Stimulated activated naive CD8-positive, alpha-beta T cell treated with anti-CD3 and anti-CD28 coated beads, Interleukin-15, amount 100 ng/mL, for 72 hours (primary cell): ENCODE measurements around the gene MC3R.

ENCODE experiments used
- ATAC-seq: fragments of 150-1000 bp; cut with Tn5 transposase; 2 replicates; pipeline ENCODE4 v1.10.0; 2021; ENCODE audit warnings: mild to moderate bottlenecking, moderate library complexity
- DNase-seq, 2 donors: peaks; one replicate each; pipeline ENCODE4 v3.0.0; 2021 to 2022
- H3K27ac Mint-ChIP-seq, 2 donors: one replicate each; pipeline ENCODE4 v1.8.0; 2022; ENCODE audit warnings: mild to moderate bottlenecking in 2 of 2, mixed read lengths in 2 of 2, moderate library complexity in 2 of 2
- H3K27me3 Mint-ChIP-seq: one replicate; pipeline ENCODE4 v1.8.0; 2022; ENCODE audit warnings: mixed read lengths
- H3K4me1 Mint-ChIP-seq: one replicate; pipeline ENCODE4 v1.8.0; 2022; ENCODE audit warnings: mild to moderate bottlenecking, mixed read lengths
- H3K4me3 Mint-ChIP-seq, 2 donors: one replicate each; pipeline ENCODE4 v1.8.0; 2022; ENCODE audit warnings: mild to moderate bottlenecking in 2 of 2, mixed read lengths in 2 of 2, moderate library complexity in 1 of 2
- H3K9me3 Mint-ChIP-seq, 2 donors: one replicate each; pipeline ENCODE4 v1.8.0; 2022; ENCODE audit warnings: mixed read lengths in 2 of 2

The MC3R gene

DNA sequence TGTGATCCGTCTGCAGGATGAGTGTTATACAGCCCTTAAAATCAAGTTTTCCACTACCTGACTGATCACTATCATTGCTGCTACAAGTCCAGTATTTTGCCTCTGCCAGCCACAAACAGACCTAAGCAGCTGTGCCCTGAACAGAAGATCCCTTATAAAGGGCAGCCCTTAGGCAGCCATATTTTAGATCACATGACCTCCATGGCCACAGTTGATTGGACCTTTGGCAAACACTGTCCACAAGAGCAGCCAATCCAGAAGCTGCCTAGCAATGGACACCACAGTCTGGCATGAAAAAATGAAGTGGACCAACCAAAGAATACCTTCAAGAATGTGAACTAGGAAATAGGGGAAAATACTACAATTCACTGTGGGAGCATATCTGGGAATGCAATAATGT is 50.8 kb downstream of the MC3R start:
- H3K27me3 Mint-ChIP-seq: peaks cover 32% of the 10 kb centered on the region
- no peaks in the 10 kb centered on the region for H3K9me3 Mint-ChIP-seq
- no peak overlapping the region for H3K4me3 Mint-ChIP-seq
- ATAC-seq: no peak
- DNase-seq: no peak
- H3K4me1 Mint-ChIP-seq: no peaks in the 10 kb centered on the region
- H3K27ac Mint-ChIP-seq: no peak overlapping the region
